Panc1 (cell line): ENCODE data around the gene GPR137C. TPM values are rescaled to one million over a fixed set of nuclear protein-coding genes. Genes with fewer than 3 reads are reported as not detected.

ENCODE experiments used
- ATAC-seq: fragments of 200-7000 bp; cut with Tn5 transposase; 2 replicates; pipeline ENCODE4 v1.9.1; 2020; ENCODE audit warnings: mild to moderate bottlenecking, moderate library complexity
- BruUV-seq: library from RNA; stranded (reverse); fragments of 400-500 nt; replicated peaks from 2 replicates; lab custom pipeline; 2021; lab: Mats Ljungman, UMichigan
- CTCF ChIA-PET: fragments of 300-600 bp; sonication (Branson Sonifier 250); formaldehyde crosslinking; loops from one replicate; lab custom pipeline; 2022; ENCODE audit warnings: antibody characterized with exemption; lab: Charles Lee
- POLR2A ChIA-PET: fragments of 300-600 bp; sonication (Branson Sonifier 250); formaldehyde crosslinking; loops from one replicate; lab custom pipeline; 2022; ENCODE audit warnings: antibody characterized with exemption; lab: Charles Lee
- DNase-seq: peaks from one replicate; pipeline ENCODE4 v3.0.0-alpha.2; 2010; ENCODE audit warnings: low read depth, low spot score
- H3K27ac ChIP-seq: 2 replicates; pipeline ENCODE4 v1.5.1; 2011; ENCODE audit warnings: mild to moderate bottlenecking, low read length, inconsistent platforms
- H3K27me3 ChIP-seq: fragments of 200-500 bp; sonication (Bioruptor generic); 2 replicates; pipeline ENCODE4 v1.6.0; 2014; ENCODE audit warnings: low read length, inconsistent platforms; ENCODE audit not compliant: control insufficient read depth, insufficient read depth
- H3K36me3 ChIP-seq: fragments of 200-500 bp; sonication (Bioruptor generic); 2 replicates; pipeline ENCODE4 v1.5.1; 2014; ENCODE audit warnings: inconsistent platforms, mild to moderate bottlenecking, low read length, moderate library complexity; ENCODE audit not compliant: control insufficient read depth, insufficient read depth
- H3K4me1 ChIP-seq: 2 replicates; pipeline ENCODE4 v1.5.1; 2011; ENCODE audit warnings: inconsistent platforms, mild to moderate bottlenecking, low read length, moderate library complexity; ENCODE audit not compliant: control insufficient read depth, insufficient read depth
- H3K4me3 ChIP-seq, 2 experiments: 2 replicates each; pipeline ENCODE4 v1.5.1; 2011 to 2012; ENCODE audit warnings: low read depth in 2 of 2, low read length in 2 of 2, mild to moderate bottlenecking in 2 of 2, inconsistent platforms in 1 of 2, moderate library complexity in 1 of 2
- H3K9me3 ChIP-seq: fragments of 200-500 bp; sonication (Bioruptor generic); 2 replicates; pipeline ENCODE4 v1.5.1; 2014; ENCODE audit warnings: low read depth, mild to moderate bottlenecking, inconsistent platforms, low read length, moderate library complexity; ENCODE audit not compliant: control insufficient read depth, insufficient read depth
- CTCF ChIP-seq: fragments of 450-650 bp; IDR thresholded peaks from 2 replicates; pipeline ENCODE4 v1.5.1; 2017; ENCODE audit warnings: mild to moderate bottlenecking
- POLR2AphosphoS5 ChIP-seq: IDR thresholded peaks from 2 replicates; pipeline ENCODE4 v1.6.1; 2012; ENCODE audit warnings: mild to moderate bottlenecking, low read depth, low read length, moderate library complexity
- SIN3A ChIP-seq: IDR thresholded peaks from 2 replicates; pipeline ENCODE4 v1.6.1; 2012; ENCODE audit warnings: low read depth, mild to moderate bottlenecking, low read length, moderate library complexity, borderline replicate concordance; ENCODE audit not compliant: insufficient read depth
- TCF7L2 ChIP-seq: IDR thresholded peaks from 2 replicates; pipeline ENCODE4 v1.6.1; 2011; ENCODE audit warnings: mild to moderate bottlenecking, low read depth, low read length, inconsistent platforms
- in situ Hi-C: cut with HindIII; loops from 2 replicates; pipeline ENCODE4 v1.10.0; 2016; ENCODE audit warnings: low sequenced_read_pairs, low pct_unique_long_range_greater_than_20kb
- intact Hi-C: fragments of 100-400 bp; cut with micrococcal nuclease; formaldehyde crosslinking; loops from one replicate; pipeline ENCODE4 v1.10.0; 2022; ENCODE audit not compliant: unreplicated experiment
- total RNA-seq: library from RNA; stranded (reverse); gene quantifications from one replicate; pipeline ENCODE4 v1.2.1, GENCODE V29; 2021; ENCODE audit not compliant: unreplicated experiment
- TF ChIP-seq, protein P1 (sequence below), 2 experiments: IDR thresholded peaks; 2 replicates each; pipeline ENCODE4 v1.6.1; 2011 to 2012; ENCODE audit warnings: low read depth in 2 of 2, control low read depth in 1 of 2, low read length in 1 of 2, mild to moderate bottlenecking in 1 of 2, moderate library complexity in 1 of 2; ENCODE audit not compliant: insufficient read depth in 1 of 2

The GPR137C gene
- total RNA-seq, 1 experiment from 2014 or later = 2.7 TPM

DNA sequence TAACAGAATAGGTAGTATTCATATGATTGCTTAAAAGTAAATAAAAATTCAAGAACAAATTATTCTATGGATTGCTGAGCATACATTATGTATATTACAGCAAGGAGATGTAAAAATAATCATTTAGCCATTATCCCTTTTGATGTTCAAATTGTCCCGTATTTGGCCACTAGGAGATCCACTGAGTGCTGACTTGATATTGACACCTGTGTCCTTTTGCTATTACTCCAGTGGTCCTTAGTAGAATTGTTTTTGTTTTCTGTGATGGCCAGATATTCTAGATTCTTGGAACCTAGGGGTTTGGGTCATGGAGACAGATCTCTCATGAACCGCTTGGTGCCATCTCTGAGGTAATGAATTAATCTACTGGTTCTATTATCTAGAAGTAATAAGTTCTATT lies 126.0 kb downstream of the GPR137C start:
- BruUV-seq = no TSS peak
- intact Hi-C loops = no loop called here
- no peaks in the 10 kb centered on the region for H3K27me3 ChIP-seq
- H3K9me3 ChIP-seq = no peaks in the 10 kb centered on the region
- no peak overlapping the region for H3K27ac ChIP-seq
- H3K4me3 ChIP-seq = no peak overlapping the region
- H3K36me3 ChIP-seq = peaks cover 4% of the 10 kb centered on the region; the same call in 1 of the 2 replicates
- in situ Hi-C loops = no loop called here
- ChIA-PET POLR2A (no interaction called here), CTCF (no interaction called here)
- DNase-seq (no peak), ATAC-seq (no peak)
- no peaks in the 10 kb centered on the region for H3K4me1 ChIP-seq
- TF ChIP-seq CTCF (peak; percentile 41), POLR2AphosphoS5 (no peak), TCF7L2 (no peak)

- H3K27ac ChIP-seq = no peak overlapping the region
- intact Hi-C loops = no loop called here
Observed at GRCh38 chr14:52683985-52684520, 131.4 kb downstream of the GPR137C start.

More at GRCh38 chr14:52683985-52684520, 131.4 kb downstream of the GPR137C start:
- H3K4me3 ChIP-seq = no peak overlapping the region
- 0 out of 2 replicates have a peak, but pooled peaks cover 2% of the 10 kb centered on the region for H3K4me1 ChIP-seq
- H3K27me3 ChIP-seq = no peaks in the 10 kb centered on the region
- BruUV-seq = no TSS peak
- H3K36me3 ChIP-seq = no peaks in the 10 kb centered on the region
- ChIA-PET CTCF (no interaction called here), POLR2A (no interaction called here)
- ATAC-seq (0 out of 2 replicates have a peak, but pooled peaks have one; percentile 30), DNase-seq (no peak)
- TF ChIP-seq POLR2AphosphoS5 (no peak), CTCF (no peak), TCF7L2 (no peak), SIN3A (no peak)
- TF ChIP-seq, protein P1, sequence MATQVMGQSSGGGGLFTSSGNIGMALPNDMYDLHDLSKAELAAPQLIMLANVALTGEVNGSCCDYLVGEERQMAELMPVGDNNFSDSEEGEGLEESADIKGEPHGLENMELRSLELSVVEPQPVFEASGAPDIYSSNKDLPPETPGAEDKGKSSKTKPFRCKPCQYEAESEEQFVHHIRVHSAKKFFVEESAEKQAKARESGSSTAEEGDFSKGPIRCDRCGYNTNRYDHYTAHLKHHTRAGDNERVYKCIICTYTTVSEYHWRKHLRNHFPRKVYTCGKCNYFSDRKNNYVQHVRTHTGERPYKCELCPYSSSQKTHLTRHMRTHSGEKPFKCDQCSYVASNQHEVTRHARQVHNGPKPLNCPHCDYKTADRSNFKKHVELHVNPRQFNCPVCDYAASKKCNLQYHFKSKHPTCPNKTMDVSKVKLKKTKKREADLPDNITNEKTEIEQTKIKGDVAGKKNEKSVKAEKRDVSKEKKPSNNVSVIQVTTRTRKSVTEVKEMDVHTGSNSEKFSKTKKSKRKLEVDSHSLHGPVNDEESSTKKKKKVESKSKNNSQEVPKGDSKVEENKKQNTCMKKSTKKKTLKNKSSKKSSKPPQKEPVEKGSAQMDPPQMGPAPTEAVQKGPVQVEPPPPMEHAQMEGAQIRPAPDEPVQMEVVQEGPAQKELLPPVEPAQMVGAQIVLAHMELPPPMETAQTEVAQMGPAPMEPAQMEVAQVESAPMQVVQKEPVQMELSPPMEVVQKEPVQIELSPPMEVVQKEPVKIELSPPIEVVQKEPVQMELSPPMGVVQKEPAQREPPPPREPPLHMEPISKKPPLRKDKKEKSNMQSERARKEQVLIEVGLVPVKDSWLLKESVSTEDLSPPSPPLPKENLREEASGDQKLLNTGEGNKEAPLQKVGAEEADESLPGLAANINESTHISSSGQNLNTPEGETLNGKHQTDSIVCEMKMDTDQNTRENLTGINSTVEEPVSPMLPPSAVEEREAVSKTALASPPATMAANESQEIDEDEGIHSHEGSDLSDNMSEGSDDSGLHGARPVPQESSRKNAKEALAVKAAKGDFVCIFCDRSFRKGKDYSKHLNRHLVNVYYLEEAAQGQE (IDR thresholded peaks at IDR 0.05; ENCODE audit: insufficient read depth in 1 of 2, low read depth in 2 of 2, low read length in 1 of 2) = no peak
- H3K9me3 ChIP-seq = no peaks in the 10 kb centered on the region
- in situ Hi-C loops = no loop called here
